Activated CD4-positive, CD25-positive, alpha-beta regulatory T cell treated with anti-CD3 and anti-CD28 coated beads, Interleukin-2, amount 50 U/mL, for 24 hours (primary cell): ENCODE measurements around the gene SYNE4.
"Not testable (repeated sequence)": the region's sequence is repeated elsewhere in the genome, so short reads cannot be mapped to it uniquely, and the experiment has no call there.

Source experiments
- ATAC-seq, 2 donors: fragments of 150-1000 bp; cut with Tn5 transposase; one replicate each; pipeline ENCODE4 v1.10.0; 2021; ENCODE audit warnings: mild to moderate bottlenecking in 1 of 2, moderate library complexity in 1 of 2

Gene SYNE4, protein sequence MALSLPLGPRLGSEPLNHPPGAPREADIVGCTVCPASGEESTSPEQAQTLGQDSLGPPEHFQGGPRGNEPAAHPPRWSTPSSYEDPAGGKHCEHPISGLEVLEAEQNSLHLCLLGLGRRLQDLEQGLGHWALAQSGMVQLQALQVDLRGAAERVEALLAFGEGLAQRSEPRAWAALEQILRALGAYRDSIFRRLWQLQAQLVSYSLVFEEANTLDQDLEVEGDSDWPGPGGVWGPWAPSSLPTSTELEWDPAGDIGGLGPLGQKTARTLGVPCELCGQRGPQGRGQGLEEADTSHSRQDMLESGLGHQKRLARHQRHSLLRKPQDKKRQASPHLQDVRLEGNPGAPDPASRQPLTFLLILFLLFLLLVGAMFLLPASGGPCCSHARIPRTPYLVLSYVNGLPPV

DNA sequence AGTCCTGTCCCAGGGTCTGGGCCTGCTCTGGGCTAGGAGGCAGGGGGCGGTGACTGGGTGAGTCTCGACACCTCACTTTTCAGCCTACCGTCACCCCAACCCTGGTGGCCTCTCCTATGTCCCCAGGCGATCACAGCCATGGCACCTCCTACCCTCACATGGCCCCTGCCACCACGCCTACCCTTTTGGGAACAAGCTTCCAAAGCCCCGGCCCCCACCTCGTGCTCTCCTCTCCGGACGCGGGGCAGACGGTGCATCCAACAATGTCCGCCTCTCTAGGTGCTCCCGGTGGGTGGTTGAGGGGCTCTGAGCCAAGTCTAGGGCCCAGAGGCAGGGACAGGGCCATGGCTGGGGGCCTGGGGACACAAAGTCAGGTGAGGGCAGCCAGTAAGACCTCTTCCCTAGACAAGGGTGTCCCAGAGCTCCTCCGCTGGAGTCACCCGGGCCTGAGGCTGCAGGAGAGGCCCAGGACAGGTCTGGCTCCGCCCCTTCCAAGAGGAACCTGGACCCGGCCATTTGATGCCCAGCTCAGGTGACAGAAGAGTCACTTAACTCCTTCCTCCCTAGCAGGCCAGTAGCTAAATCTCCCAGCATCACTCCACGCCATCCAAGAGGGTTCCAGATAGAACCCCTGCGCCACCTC is at the start of gene SYNE4:
Gene SYNE4 (minus strand): TSS at position 478 of the 643 bp plus-strand sequence. CDS start 132 bp downstream, at position 346.
- ATAC-seq = no peak

DNA sequence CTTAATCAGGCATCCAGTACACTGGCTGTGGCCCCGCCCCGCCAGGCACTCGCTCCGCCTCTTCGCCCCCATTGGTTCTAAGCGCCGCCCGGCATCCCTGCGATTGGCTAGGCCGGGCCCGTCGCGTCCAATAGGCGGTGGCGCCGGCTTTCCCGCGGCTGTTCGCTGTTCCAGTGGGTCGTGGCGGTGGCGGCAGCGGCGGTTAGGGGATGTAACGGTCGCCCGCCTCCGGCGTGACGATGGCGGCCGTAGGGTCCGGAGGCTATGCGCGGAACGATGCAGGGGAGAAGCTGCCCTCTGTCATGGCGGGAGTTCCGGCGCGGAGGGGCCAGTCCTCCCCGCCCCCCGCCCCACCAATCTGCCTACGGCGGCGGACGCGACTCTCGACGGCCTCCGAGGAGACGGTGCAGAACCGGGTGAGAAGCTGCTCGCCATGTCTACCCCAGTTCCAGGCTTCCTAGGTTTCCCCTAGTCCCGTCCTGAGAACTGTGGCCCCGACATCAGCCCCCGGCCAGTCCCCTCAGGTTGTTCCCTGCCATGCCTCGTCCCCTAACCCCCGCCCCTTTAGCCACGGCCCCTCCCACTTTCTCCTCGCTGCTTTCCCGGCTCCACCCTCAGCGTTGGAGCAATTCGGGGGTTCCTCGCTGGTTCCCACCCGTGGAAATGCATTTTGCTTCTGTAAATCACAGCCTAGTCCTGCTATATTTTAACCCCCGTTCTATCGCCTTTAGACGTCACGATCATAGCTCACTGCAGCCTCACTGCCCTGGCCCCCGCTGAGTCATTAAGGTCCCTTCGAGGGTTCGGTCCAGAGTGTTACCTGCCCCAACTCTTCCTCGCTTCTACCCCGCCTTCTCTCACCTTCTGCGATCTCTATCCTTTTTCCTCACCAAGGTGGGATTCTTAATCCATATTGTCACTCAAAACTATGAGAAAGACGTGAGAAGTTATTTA is 46.4 kb upstream of the SYNE4 start, which contains the start of gene WDR62:
Gene WDR62 (plus strand): TSS at position 165 of the 954 bp plus-strand sequence. CDS start 75 bp downstream, at position 240.
- peak; percentile 75 to 79 for ATAC-seq

DNA sequence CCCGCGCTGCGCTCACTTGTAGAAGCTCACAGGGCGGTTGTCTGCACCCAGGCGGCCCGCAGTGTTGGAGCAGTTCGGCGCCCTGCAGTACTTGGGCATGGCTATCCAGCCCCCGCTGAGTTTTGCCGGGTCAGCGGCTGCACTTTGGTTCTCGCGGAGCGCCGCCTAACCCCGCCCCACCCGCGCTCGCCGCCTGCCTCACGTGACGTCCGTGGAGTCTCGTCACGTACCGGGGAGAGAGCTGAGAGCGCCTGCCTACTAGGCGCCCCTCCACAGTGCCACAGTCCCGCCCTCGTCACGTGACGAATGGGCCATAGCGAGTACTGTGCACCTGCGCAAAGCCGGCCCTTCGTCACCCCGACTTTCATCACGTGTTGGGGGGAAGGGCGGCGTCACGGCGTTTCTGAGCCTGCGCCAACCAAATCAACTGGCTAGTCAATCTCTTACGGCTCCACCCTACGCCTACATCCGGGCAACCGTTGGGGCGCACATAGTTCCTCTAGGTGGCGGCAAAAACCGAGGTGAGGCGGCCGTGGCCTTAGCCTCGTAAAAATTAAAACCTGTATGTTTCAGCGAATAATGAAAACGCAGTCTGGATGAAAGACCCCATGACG is 45.6 kb upstream of the SYNE4 start, which contains the start of gene THAP8:
Gene THAP8 (minus strand): TSS at position 167 of the 614 bp plus-strand sequence. CDS start 68 bp downstream, at position 99.
- ATAC-seq = peak; percentile 88 to 90

DNA sequence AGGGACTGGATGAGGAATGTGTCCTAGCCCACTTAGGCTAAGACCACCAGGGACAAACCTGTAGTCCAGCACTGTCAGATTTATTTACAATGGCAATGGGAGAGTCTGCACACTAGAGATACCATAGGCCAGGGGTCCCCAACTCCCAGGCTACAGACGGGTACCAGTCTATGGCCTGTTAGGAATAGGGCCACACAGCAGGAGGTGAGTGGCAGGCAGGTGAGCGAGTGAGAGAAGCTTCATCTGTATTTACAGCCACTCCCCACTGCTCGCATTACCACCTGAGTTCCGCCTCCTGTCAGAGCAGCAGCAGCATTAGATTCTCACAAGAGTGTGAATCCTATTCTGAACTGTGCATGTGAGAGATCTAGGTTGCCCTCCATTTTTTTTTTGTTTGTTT is 43.0 kb upstream of the SYNE4 start:
- ATAC-seq = no peak

DNA sequence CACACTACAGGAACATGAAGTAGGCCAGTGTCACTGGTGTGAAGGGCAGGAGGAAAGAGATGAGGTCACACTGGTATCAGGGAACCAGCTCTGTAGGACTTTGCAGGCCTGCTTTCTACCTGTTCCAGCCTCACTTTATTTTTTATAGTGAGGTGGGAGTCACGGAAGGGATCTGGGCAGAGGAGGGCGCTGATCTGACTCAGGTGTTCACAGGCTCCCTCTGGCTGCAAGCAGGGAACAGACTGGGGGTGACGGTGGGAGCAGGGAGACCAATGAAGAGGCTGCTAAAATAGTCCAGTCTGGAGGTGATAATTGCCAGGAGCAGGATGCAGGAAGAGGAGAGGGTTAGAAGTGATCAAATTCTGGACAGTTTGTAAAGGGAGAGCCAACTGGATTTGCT is 42.6 kb upstream of the SYNE4 start:
- no peak for ATAC-seq

DNA sequence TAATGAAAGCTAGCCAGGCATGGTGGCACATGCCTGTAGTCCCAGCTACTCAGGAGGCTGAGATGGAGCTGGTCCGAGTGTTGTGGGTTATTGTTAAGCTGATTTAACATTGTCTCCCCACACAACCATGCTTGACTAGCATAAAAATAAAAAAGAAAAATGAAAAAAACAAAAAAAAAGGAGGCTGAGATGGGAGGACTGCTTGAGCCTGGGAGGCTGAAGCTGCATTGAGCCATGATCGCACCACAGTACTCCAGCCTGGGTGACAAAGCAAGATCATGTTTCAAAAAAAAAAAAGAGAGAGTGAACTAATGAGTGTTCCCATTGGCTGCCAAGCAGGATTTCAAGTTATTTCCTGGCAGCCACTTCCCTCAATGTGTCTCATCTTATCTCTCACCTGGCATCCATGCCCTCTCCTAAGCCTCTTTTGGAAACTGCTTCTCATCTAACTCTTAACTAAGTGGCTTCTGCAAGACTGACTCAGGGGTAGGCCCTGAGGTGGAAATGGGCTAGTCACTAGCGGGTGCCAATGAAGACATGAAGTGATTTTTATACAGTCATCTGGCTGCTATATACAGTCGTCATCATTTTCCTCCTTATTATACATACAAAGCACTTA is 40.6 kb upstream of the SYNE4 start:
- ATAC-seq = no peak

DNA sequence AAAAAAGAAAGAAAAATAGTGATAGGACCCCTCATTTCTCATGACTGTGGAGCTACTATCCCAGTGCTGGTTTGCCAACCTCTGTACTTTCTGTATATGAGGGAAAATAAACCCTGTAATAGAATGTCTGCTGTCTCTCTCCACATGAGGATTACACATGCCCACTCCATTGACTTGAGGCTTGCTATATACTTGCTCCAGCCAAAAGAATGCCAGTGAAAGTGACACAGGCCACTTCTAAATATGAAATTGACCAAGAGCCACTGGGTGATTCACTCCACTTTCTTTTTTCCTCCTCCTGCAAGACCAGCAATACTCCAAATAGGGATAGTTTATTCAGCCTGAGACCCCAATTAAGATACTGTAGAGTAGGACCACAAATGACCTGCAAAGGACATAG is 39.2 kb upstream of the SYNE4 start:
- ATAC-seq = no peak

DNA sequence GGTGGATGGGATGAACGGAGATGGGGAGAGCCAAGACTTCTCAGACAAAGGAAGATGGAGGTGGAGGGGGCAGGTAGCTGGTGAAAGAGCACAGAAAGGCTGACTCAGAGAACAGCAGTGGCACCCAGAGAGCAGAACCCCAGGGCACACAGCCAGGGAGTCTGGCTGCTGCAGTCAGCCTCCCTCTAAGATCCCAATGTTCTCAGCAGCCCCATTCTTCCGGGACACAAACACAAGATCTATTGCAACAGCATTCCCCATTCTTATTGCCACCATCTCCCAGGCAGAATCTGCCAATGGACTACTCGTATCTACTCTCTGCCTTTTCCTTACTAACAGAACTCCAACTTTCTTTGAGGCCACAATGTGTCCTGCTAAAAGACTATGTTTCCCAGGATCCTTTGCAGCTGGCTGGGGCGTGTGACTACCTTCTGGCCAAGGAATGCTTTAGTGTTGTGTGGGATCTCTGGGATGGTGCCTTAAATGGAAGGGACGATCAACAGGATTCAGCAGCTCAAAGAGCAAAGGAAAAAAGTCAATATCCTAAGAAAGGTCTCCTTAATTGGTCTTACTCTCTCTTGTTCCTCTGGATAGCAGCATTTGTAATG is 37.9 kb upstream of the SYNE4 start:
- ATAC-seq = no peak

DNA sequence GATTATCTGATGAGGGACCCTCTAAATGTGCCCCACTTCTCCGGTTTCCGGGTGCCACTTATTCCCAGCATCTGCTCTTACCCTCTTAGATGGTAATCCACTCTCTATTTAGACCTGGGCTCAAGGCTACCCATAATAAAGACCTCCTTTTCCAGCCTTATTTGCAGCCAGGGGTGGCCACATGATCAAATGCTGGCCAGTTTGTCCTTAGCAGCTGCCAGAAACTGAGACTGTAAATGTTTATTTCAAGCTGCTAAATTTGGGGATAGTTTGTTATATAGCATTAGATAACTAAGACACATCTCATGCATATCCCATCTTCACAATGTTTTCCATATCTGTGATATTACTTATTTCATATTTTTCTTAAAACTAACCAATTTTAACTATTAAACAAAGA is 35.3 kb upstream of the SYNE4 start:
- ATAC-seq = no peak

DNA sequence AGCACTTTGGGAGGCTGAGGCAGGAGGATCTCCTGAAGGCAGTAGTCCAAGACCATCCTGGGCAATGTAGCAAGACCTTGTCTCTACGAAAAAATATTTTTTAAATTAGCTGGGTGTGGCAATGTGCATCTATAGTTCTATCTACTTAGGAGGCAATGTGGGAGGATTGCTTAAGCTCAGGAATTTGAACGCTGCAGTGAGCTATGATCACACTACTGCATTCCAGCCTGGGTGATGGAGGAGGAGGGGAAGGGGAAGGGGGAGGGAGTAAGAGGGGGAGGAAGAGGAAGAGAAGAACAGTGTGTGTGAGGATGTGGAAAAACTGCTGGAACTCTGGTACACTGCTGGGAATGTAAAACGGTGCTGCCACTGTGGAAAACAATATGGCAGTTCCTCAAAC is 33.2 kb upstream of the SYNE4 start:
- no peak for ATAC-seq

DNA sequence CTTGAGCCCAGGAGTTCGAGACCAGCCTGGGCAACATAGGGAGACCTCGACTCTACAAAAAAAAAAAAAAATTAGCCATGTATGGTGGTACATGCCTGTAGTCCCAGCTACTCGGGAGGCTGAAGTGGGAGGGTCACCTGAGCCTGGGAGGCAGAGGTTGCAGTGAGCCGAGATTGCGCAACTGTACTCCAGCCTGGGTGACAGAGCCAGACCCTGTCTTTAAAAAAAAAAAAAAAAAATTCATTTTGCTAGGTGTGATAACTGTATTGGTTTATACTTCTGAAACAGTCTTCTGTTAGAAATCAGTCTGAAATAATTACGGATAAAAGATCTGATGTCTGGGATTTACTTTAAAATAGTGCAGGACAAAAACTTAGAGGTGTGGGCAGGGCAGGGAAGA is 32.5 kb upstream of the SYNE4 start:
- ATAC-seq = not testable (repeated sequence)

DNA sequence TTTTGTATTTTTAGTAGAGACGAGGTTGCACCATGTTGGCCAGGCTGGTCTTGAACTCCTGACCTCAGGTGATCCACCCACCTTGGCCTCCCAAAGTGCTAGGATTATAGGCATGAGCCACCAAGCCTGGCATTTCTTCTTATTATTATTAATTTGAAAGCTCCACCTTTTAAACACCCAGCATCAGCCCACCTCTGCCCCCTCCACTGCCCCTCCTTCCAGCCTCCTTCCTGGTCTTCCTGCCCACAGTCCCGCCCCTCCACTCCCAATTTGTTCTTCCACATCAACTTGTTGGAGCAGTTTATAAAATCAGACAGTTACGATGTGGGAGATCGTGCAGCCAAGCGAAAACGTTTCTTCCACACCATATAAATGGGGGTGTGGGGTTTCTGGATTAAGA is 31.9 kb upstream of the SYNE4 start:
- no peak for ATAC-seq

DNA sequence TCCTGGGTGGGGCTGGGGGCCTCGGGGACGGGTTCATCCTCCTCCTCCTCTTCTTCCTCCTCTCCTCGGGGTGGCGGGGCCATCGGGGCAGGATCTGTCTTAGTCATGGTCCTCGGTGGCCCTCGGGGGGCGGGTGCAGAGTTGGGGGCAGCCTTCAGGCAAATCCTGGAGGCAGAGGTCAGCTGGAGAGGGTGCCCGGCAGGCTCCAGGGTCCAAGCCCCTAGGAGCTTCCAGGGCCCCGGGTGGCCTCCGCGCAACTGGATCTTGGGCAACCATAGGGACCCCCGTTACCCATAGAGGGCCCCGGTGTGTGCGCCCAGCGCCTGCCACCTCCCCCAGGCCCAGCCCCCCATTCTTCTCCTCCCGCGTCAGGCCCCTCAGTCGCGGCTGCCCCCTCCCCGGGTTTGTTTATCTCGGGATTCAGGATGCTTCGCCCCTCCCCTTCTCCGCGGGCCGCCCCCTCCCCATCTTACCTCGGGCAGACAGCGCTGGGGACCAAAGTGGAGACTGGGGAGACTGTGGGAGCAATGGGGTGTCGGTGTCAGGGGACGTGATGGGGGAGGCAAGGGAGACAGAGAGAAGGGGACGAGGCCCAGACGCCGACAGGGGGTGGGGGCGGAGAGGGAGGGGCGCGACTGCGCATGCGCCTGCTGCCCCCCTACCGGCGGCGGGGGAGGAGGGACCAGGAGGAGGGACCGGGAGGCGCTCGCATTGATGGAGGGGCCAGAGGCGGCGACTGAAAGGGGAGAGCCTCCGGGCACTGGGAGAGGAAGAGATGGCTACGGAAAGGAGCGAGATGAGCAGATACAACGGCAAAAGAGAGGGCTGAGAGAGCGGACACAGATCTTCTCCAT is 23.9 kb upstream of the SYNE4 start, which contains the start of gene CLIP3:
Gene CLIP3 (minus strand): TSS at position 623 of the 854 bp plus-strand sequence. CDS start 516 bp downstream, at position 107.
- ATAC-seq = no peak

DNA sequence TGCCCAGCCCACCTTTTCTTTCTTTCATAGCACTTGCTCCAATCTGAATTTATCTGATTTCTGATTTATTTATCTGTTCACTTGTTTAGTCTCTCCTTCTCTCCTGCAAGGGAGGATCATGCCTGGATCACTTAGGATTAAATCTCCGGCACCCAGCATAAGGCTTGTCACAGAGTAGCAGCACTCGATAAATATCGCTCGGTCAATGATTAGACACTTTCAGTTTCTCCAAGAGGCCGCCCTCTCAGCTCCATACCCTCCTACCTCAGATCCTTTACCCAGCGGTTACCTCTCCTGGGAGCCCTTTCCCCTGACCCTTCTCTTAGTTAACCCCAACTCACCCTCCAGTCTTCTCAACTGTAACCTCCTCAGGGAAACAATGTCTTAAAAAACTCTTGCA is 22.7 kb upstream of the SYNE4 start:
- ATAC-seq = no peak

DNA sequence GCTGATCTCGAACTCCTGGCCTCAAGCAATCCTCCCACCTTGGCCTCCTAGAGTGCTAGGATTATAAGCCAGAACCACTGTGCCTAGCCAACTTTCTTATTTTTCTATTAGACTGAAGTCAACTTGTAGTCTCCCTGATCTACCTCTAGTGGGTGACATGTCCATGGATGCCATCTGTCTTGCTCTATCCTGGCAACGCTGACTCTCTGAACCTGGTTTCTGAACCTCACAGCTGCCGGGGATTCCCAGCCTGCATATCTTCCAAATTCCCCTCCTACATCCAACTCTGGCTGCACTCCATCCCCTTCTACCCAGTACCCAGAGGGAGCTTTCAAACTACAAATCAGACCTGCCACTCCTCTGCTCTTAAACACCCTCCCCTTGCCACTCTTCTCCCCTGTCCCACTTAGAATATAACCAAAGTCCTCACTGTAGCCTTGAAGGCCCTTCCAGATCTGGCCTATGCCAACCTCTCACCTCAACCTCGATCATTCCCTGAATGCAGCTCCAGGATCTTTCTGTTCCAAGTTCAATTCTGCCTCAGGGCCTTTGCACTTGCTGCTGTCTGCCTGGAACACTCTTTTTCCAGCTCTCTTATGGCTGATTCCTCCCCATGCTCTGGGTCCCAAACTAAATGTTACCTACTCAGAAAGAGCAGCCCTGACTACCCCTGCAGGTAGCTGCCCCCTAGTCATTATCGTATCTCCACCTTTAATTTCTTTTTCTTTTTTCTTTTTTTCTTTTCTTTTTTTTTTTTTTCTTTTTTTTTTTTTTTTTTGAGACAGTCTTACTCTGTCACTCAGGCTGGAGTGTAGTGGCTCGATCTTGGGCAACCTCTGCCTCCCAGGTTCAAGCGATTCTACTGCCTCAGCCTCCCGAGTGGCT is 21.9 kb upstream of the SYNE4 start:
- ATAC-seq = no peak

DNA sequence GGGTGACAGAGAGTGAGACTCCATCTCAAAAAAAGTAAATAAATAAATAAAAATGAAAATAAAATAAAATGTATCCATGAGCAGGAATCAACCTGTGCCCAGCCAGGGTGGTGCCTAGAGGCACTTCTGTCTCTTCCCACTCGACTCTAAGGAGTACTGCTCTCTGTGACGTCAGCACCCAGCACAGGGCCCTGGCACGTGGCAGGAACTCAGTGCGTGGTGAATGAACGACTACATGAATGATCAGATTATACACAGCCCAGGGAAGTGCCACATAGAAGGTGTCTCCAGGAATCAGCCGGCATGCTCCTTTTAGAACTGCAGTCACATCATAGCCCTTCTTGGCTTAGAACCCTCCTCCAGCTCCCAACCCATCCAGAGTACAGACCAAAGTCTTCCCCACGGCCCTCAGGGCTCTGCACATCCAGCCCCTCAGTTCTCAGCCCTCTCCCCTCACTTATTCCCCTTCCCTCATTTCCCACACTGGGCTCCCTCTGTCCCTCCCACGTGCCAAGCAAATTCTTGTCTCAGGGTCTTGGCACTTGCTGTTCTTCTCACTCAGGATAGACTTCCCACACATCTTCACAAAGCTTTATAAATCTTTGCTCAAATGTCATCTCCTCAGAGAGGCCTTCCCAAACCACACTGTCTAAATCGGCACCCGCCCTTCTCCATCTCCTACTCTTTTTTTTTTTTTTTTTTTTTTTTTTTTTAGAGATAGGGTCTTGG is 19.9 kb upstream of the SYNE4 start:
- no peak for ATAC-seq

DNA sequence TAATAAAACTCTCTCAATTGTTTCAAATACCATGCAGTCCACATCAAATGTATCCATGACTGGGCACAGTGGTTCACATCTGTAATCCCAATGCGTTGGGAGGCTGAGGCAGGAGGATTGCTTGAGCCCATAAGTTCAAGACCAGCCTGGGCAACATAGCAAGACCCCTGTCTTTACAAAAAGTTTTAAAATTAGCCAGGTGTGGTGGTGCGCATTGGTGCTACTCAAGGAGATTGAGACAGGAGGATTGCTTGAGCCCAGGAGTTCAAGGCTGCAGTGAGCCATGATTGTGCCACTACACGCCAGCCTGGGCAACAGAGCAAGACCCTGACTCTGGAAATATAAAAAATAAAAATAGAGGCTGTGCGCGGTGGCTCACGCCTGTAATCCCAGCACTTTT is 19.1 kb upstream of the SYNE4 start:
- no peak for ATAC-seq

DNA sequence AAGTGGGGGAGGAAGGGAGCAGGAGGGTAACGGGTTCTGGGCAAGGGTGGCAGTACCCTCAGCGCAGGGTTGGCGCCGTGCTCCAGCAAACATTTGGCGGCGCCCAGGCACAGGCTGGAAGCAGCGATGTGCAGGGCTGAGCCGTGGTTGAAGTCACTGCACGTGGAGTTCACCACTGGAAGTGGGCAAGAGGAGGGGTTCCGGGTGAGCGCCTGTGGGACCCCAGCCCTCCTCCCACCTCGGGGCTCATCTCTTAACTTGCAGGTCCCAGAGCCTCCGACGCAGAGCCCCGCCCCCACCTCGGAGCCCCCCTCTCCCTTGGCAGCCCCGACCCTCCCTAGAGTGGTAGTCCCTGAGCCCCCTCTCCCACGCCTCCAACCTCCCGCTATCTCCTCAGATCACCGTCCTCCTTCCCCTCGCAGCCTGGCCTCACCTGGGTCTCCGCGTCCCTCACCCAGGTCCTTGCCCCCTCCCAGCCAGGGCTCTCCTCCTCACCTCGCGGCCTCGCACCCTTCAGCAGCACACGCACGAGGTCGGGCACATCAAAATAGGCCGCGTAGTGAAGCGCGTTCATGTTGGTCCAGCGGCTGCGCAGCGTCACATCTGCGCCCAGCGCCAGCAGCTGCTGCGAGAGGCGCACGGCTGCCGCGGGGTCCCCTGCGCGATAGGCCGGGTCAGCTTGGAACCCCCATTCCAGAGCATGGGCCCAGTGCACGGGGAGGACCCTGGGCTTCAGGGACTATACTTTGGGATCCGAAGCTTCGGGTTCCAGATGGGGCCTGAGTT is 17.7 kb upstream of the SYNE4 start:
- ATAC-seq = no peak
